ENCODE data around the gene KDM7A. TPM values are rescaled to one million over a fixed set of nuclear protein-coding genes. Genes with fewer than 3 reads are reported as not detected.

KDM7A gene
- total RNA-seq, 3 donors from 2014 or later = 6.3 to 9.5 (median 7.4) TPM

DNA sequence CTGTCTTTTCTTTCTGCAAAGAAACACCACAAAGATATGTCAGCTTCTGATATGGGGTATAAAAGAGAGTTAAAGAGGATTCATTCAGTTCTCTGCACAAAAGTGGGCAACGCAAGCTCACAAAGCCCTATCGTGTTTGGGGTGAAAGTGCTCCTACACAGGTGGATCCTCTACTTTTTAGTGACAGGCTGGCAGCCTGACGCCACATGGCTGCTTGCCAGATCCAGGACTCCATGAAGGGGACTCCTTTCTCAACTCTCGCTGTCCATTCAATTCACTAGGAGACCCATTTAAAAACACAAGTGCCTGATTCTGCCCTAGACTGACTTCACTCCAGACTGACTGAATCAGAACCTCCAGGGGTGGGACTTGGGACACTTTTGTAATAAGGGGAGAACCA, 122.0 kb downstream of the KDM7A start:
- peaks cover 65% of the 10 kb centered on the region for H3K4me1 Mint-ChIP-seq (ENCODE audit: low read depth)
- no peak overlapping the region for H3K4me3 Mint-ChIP-seq
- H3K27me3 Mint-ChIP-seq (ENCODE audit: low read depth) = no peaks in the 10 kb centered on the region
- peaks cover 47% of the 10 kb centered on the region for H3K36me3 Mint-ChIP-seq (ENCODE audit: insufficient read depth)
- DNase-seq (no peak), ATAC-seq (no peak)
- H3K9me3 Mint-ChIP-seq = no peaks in the 10 kb centered on the region

DNA sequence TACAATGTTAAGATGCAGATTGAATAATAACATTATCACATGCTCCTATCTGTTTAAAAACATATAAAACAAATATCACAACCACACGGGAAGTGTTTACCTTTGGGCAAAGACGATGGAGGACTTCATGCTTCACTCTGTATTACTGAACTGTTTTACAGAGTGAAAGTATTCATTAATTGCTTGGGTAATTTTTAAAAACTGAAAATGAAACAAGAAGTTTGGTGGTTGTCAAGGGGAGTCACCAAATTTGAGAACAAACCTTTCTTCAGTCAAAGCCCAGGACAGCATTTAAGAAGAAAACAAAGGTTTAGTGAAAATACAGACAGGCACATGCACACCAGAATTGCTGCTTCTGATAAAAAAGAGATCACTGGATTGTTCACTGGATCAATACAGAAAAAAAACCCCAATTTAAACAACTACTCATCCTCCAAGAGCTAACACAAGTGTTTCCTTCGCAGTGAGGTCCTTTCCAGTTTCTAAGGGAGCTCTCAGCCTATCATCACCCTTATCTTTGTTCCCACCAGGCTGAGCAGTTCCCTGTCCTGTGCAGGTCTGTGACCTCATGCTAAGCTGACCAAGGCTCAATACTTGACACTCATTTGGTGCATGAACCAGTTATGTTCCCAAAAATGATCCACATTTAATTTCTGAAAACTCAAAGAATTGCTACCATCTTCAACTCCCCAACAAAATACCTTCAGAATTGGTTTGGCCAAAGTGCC, 122.8 kb downstream of the KDM7A start:
- DNase-seq = no peak
- Mint-ChIP-seq H3K4me3 (no peak overlapping the region), H3K27me3 (ENCODE audit: low read depth) (no peaks in the 10 kb centered on the region), H3K36me3 (ENCODE audit: insufficient read depth) (peaks cover 46% of the 10 kb centered on the region), H3K4me1 (ENCODE audit: low read depth) (peaks cover 61% of the 10 kb centered on the region), H3K9me3 (no peaks in the 10 kb centered on the region)
- ATAC-seq = no peak

DNA sequence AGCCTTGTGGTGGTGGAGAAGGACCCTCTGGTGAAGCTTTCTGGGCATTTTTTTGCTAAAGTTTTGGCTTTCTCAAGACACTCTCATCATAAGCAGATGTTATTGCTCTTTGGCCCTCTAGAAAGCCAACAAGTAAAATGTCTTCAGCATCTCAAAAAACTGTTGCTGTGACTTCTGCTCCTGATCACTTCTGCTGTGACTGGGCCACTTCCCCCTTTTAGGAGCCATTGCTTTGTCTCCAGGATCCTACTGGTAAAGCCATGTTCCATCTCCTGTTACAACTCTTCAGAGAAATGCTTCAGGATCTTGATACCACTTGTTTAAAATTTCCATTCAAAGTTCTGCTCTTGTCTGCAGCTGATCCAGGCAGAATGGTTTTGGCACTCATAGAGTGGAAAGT, 125.0 kb downstream of the KDM7A start:
- no peak for ATAC-seq
- Mint-ChIP-seq H3K36me3 (ENCODE audit: insufficient read depth) (peaks cover 39% of the 10 kb centered on the region), H3K9me3 (no peaks in the 10 kb centered on the region), H3K27me3 (ENCODE audit: low read depth) (no peaks in the 10 kb centered on the region), H3K4me1 (ENCODE audit: low read depth) (peaks cover 42% of the 10 kb centered on the region), H3K4me3 (no peak overlapping the region)
- no peak for DNase-seq

GRCh38 chr7:140050100-140050499, 126.7 kb downstream of the KDM7A start:
- no peak overlapping the region for H3K4me3 Mint-ChIP-seq
- DNase-seq = no peak
- no peaks in the 10 kb centered on the region for H3K27me3 Mint-ChIP-seq (ENCODE audit: low read depth)
- peaks cover 29% of the 10 kb centered on the region for H3K4me1 Mint-ChIP-seq (ENCODE audit: low read depth)
- ATAC-seq = no peak
- H3K36me3 Mint-ChIP-seq (ENCODE audit: insufficient read depth) = peaks cover 35% of the 10 kb centered on the region
- H3K9me3 Mint-ChIP-seq = no peaks in the 10 kb centered on the region

DNA sequence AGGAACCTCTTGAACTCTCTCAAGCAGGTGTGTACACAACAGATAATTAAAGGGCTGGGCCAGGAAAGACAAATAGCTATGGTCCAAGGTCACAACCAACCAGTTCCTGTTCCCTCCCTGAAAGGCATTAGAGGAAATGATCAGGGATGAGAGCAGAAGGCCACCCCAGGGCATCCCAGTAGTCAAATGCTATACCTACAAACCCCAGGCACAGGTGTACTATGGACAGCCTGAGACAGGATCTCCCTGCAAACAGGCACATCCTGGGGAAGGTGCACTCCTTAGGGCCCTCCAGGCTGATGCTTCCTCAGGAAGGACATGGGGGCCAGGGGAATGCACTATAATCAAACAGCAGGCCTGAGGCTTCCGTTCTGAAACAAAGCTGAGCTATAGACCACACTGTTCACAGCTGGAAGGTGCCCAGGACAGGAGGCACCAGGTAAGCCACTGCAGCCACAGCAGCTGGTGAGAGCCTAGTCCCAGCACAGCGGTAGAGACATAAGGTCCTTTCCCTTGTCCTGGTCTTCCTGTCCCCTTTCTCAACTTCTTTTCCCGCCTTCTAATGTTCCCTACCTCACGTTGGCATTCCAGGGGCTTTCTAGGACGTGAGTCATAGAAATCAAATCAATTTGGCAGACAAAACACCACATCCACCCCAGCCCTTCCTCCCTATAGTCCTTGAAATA, 127.3 kb downstream of the KDM7A start:
- peaks cover 34% of the 10 kb centered on the region for H3K36me3 Mint-ChIP-seq (ENCODE audit: insufficient read depth)
- no peaks in the 10 kb centered on the region for H3K27me3 Mint-ChIP-seq (ENCODE audit: low read depth)
- H3K4me1 Mint-ChIP-seq (ENCODE audit: low read depth) = peaks cover 25% of the 10 kb centered on the region
- no peaks in the 10 kb centered on the region for H3K9me3 Mint-ChIP-seq
- ATAC-seq (no peak), DNase-seq (no peak)
- no peak overlapping the region for H3K4me3 Mint-ChIP-seq

GRCh38 chr7:140048989-140049338, 127.8 kb downstream of the KDM7A start:
- Mint-ChIP-seq H3K4me1 (ENCODE audit: low read depth) (peaks cover 20% of the 10 kb centered on the region), H3K36me3 (ENCODE audit: insufficient read depth) (peaks cover 29% of the 10 kb centered on the region), H3K9me3 (no peaks in the 10 kb centered on the region), H3K27me3 (ENCODE audit: low read depth) (no peaks in the 10 kb centered on the region), H3K4me3 (no peak overlapping the region)
- ATAC-seq (no peak), DNase-seq (no peak)

GRCh38 chr7:140048138-140048537, 128.6 kb downstream of the KDM7A start:
- DNase-seq (no peak), ATAC-seq (no peak)
- Mint-ChIP-seq H3K27me3 (ENCODE audit: low read depth) (no peaks in the 10 kb centered on the region), H3K9me3 (no peaks in the 10 kb centered on the region), H3K4me1 (ENCODE audit: low read depth) (peaks cover 13% of the 10 kb centered on the region), H3K36me3 (ENCODE audit: insufficient read depth) (peaks cover 23% of the 10 kb centered on the region), H3K4me3 (no peak overlapping the region)

DNA sequence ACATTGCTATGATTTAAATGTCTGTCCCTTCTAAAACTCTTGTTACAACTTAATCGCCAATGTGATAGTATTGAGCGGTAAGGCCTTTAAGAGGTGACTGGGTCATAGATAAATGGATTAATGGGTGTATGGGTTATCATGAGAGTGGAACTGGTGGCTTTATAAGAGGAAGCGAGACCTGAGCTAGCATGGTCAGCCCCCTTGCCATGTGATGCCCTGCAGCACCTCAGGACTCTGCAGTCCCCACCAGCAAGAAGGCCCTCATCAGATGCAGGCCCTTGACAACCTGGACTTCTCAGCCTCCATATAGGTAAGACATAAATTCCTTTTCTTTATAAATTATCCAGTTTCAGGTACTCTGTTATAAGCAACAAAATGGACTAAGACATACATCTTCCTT, 129.6 kb downstream of the KDM7A start:
- Mint-ChIP-seq H3K27me3 (ENCODE audit: low read depth) (no peaks in the 10 kb centered on the region), H3K36me3 (ENCODE audit: insufficient read depth) (peaks cover 20% of the 10 kb centered on the region), H3K9me3 (no peaks in the 10 kb centered on the region), H3K4me1 (ENCODE audit: low read depth) (peaks cover 7% of the 10 kb centered on the region), H3K4me3 (no peak overlapping the region)
- DNase-seq (no peak), ATAC-seq (no peak)

DNA sequence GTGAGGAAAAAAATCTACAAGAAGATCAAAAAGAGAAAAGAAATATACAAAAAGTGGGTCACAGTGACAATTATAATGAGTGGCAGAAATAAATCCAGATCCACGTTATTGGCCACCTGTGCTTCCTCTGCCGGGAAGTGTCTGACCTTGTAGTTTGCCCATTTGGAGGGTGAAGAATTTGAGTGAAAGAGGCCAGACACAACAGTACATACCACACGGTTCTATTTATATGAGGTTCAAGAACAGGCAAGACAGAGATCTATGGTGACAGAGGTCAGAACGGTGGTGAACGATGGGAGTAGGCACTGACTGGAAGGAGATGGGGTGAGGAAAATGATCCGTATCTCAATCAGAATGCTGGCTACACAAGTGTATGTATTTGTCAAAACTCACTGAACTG, 131.1 kb downstream of the KDM7A start:
- no peak for ATAC-seq
- H3K36me3 Mint-ChIP-seq (ENCODE audit: insufficient read depth) = peaks cover 31% of the 10 kb centered on the region

DNA sequence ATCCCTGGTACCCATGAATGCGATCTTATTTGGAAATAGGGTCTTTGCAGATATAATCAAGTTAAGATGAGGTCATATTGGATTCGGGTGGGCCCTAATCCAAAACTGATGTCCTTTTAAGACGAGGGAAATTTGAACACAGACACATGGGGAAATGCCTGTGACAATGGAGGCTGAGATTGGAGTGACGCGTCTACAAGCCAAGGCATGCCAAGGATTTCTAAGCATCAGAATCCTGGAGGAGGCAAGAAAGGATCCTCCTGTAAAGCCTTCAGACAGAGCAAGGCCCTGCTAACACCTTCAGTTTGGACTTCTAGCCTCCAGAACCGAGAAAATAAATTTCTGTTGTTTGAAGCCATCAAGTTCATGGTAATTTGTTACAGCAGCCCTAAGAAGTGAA, 132.5 kb downstream of the KDM7A start:
- DNase-seq (no peak), ATAC-seq (no peak)
- H3K4me3 Mint-ChIP-seq = no peak overlapping the region
- H3K36me3 Mint-ChIP-seq (ENCODE audit: insufficient read depth) = peaks cover 31% of the 10 kb centered on the region
- H3K4me1 Mint-ChIP-seq (ENCODE audit: low read depth) = peaks cover 4% of the 10 kb centered on the region
- H3K27me3 Mint-ChIP-seq (ENCODE audit: low read depth) = no peaks in the 10 kb centered on the region
- no peaks in the 10 kb centered on the region for H3K9me3 Mint-ChIP-seq

More for the DNA sequence above, 131.1 kb downstream of the KDM7A start:
- Mint-ChIP-seq H3K4me1 (ENCODE audit: low read depth) (peaks cover 5% of the 10 kb centered on the region), H3K27me3 (ENCODE audit: low read depth) (no peaks in the 10 kb centered on the region), H3K9me3 (no peaks in the 10 kb centered on the region), H3K4me3 (no peak overlapping the region)
- DNase-seq = no peak

- peaks cover 7% of the 10 kb centered on the region for H3K4me1 Mint-ChIP-seq (ENCODE audit: low read depth)
- no peak for ATAC-seq
- H3K4me3 Mint-ChIP-seq = no peak overlapping the region
- H3K27me3 Mint-ChIP-seq (ENCODE audit: low read depth) = no peaks in the 10 kb centered on the region
- no peak for DNase-seq
- peaks cover 44% of the 10 kb centered on the region for H3K36me3 Mint-ChIP-seq (ENCODE audit: insufficient read depth)
- no peaks in the 10 kb centered on the region for H3K9me3 Mint-ChIP-seq
Measured at GRCh38 chr7:140042386-140042670, 134.5 kb downstream of the KDM7A start.

DNA sequence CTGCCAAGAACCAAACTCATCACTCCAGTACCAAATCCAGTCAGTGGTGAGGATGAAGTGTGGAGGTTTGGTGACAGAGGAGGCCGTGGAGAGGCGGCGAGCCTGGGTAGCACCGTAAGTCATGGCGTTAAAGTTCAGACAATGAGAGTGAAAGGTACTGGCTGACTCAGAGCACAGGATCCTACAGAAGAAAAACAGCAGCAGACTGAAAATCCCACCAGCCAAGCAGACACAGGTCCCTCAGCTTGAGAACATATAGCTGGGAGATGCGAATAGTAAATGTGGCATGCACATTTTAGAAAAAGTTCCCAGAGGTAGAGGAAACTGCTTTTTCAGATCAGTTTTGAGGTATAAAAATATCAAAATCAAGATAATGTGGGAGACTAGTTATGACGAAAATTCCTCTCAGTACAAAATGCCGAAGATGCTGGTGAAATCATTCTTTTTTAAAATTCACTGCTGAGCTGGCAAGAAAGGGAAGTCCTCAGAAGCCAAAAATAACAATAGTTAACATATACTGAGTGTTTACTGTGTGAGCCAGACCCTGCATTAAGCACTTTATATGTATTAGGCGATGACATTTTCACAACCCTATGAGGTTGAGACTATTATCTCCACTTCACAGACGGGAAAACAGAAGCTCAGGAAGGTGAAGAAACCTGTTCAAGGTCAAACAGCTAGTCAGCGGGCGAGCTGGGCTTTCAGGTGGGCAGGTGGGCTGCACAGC, 135.0 kb downstream of the KDM7A start:
- peaks cover 43% of the 10 kb centered on the region for H3K36me3 Mint-ChIP-seq (ENCODE audit: insufficient read depth)
- peaks cover 11% of the 10 kb centered on the region for H3K4me1 Mint-ChIP-seq (ENCODE audit: low read depth)
- no peak for DNase-seq
- H3K4me3 Mint-ChIP-seq = no peak overlapping the region
- H3K27me3 Mint-ChIP-seq (ENCODE audit: low read depth) = no peaks in the 10 kb centered on the region
- no peak for ATAC-seq
- H3K9me3 Mint-ChIP-seq = no peaks in the 10 kb centered on the region

GRCh38 chr7:140039896-140040295, 136.9 kb downstream of the KDM7A start:
- H3K27me3 Mint-ChIP-seq (ENCODE audit: low read depth) = no peaks in the 10 kb centered on the region
- peaks cover 44% of the 10 kb centered on the region for H3K36me3 Mint-ChIP-seq (ENCODE audit: insufficient read depth)
- peaks cover 23% of the 10 kb centered on the region for H3K4me1 Mint-ChIP-seq (ENCODE audit: low read depth)
- H3K4me3 Mint-ChIP-seq = no peak overlapping the region
- ATAC-seq (no peak), DNase-seq (no peak)
- H3K9me3 Mint-ChIP-seq = no peaks in the 10 kb centered on the region

DNA sequence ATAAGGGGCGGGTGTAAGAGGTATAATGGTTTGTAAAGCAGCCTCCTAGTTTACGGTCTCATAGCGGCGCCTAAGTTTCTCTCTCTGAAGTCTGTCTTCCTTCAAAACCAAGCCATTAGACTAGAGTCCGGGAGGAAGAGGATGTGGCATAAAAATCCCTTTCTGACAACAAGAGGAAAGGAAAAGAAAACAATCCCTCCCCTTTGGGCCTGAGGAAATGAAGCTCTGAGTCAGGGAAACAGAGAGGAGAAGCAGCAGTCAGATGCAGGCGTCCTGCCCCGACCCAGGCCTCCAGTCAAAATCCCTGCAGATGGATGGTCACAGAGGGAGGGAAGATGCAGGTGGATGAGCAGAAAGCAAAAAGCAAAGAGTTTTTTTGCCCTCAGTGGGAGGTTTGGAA, 137.7 kb downstream of the KDM7A start:
- H3K9me3 Mint-ChIP-seq = no peaks in the 10 kb centered on the region
- no peak for DNase-seq
- H3K27me3 Mint-ChIP-seq (ENCODE audit: low read depth) = no peaks in the 10 kb centered on the region
- peaks cover 45% of the 10 kb centered on the region for H3K36me3 Mint-ChIP-seq (ENCODE audit: insufficient read depth)
- H3K4me1 Mint-ChIP-seq (ENCODE audit: low read depth) = peaks cover 23% of the 10 kb centered on the region
- H3K4me3 Mint-ChIP-seq = no peak overlapping the region
- ATAC-seq = no peak
